ENCODE data around the gene NPY4R2.
"Not testable (repeated sequence)": the region's sequence is repeated elsewhere in the genome, so short reads cannot be mapped to it uniquely, and the experiment has no call there.

Gene NPY4R2

GRCh38 chr10:47932824-47933223 lies 14.4 kb downstream of the NPY4R2 start:
- not testable (repeated sequence) for DNase-seq (ENCODE audit: low read depth in 2 of 2)

- DNase-seq (ENCODE audit: low read depth in 2 of 2): not testable (repeated sequence)
These were observed 15.0 kb downstream of the NPY4R2 start for GRCh38 chr10:47933462-47933861.

- DNase-seq (ENCODE audit: low read depth in 2 of 2): not testable (repeated sequence)
These were observed 18.3 kb downstream of the NPY4R2 start for GRCh38 chr10:47936772-47937228.

GRCh38 chr10:47937634-47938033 lies 19.2 kb downstream of the NPY4R2 start:
- not testable (repeated sequence) for DNase-seq (ENCODE audit: low read depth in 2 of 2)

- not testable (repeated sequence) for DNase-seq (ENCODE audit: low read depth in 2 of 2)
These were observed 22.4 kb downstream of the NPY4R2 start for GRCh38 chr10:47940821-47941220.

GRCh38 chr10:47941379-47941778 lies 22.9 kb downstream of the NPY4R2 start:
- DNase-seq (ENCODE audit: low read depth in 2 of 2): not testable (repeated sequence)

GRCh38 chr10:47942351-47943019 lies 24.0 kb downstream of the NPY4R2 start:
- not testable (repeated sequence) for DNase-seq (ENCODE audit: low read depth in 2 of 2)

- DNase-seq (ENCODE audit: low read depth in 2 of 2): not testable (repeated sequence)
These were observed 24.9 kb downstream of the NPY4R2 start for GRCh38 chr10:47943328-47943727.

- not testable (repeated sequence) for DNase-seq (ENCODE audit: low read depth in 2 of 2)
These were observed 29.0 kb downstream of the NPY4R2 start for GRCh38 chr10:47947424-47947823.

- not testable (repeated sequence) for DNase-seq (ENCODE audit: low read depth in 2 of 2)
These were observed 38.7 kb downstream of the NPY4R2 start for GRCh38 chr10:47957158-47957557.

GRCh38 chr10:47959677-47960076 lies 41.2 kb downstream of the NPY4R2 start:
- not testable (repeated sequence) for DNase-seq (ENCODE audit: low read depth in 2 of 2)

- DNase-seq (ENCODE audit: low read depth in 2 of 2): not testable (repeated sequence)
These were observed 42.2 kb downstream of the NPY4R2 start for GRCh38 chr10:47960699-47961098.

- not testable (repeated sequence) for DNase-seq (ENCODE audit: low read depth in 2 of 2)
These were observed 44.3 kb downstream of the NPY4R2 start for GRCh38 chr10:47962785-47963184.

- DNase-seq (ENCODE audit: low read depth in 2 of 2): not testable (repeated sequence)
These were observed 46.0 kb downstream of the NPY4R2 start for GRCh38 chr10:47964280-47965063.

GRCh38 chr10:47968988-47969387 lies 50.5 kb downstream of the NPY4R2 start:
- not testable (repeated sequence) for DNase-seq (ENCODE audit: low read depth in 2 of 2)

GRCh38 chr10:47970047-47970446 lies 51.6 kb downstream of the NPY4R2 start:
- DNase-seq (ENCODE audit: low read depth in 2 of 2): not testable (repeated sequence)

- not testable (repeated sequence) for DNase-seq (ENCODE audit: low read depth in 2 of 2)
These were observed 53.1 kb downstream of the NPY4R2 start for GRCh38 chr10:47971598-47971997.

GRCh38 chr10:47972077-47972476 lies 53.6 kb downstream of the NPY4R2 start:
- not testable (repeated sequence) for DNase-seq (ENCODE audit: low read depth in 2 of 2)
